H9 (cell line): ENCODE data around the gene CPXM2. TPM values are rescaled to one million over a fixed set of nuclear protein-coding genes. Genes with fewer than 3 reads are reported as not detected.

ENCODE experiments used
- DNase-seq: peaks from one replicate; pipeline ENCODE4 v3.0.0-alpha.2; 2017
- H2AFZ ChIP-seq: one replicate; pipeline ENCODE4 v1.6.1; 2013; ENCODE audit warnings: mild to moderate bottlenecking, low read length, control low read depth, moderate library complexity
- H2AK5ac ChIP-seq: 2 replicates; pipeline ENCODE4 v1.6.1; 2013; ENCODE audit warnings: low read length, control low read depth, mixed read lengths; ENCODE audit not compliant: insufficient read length
- H2BK120ac ChIP-seq: one replicate; pipeline ENCODE4 v1.6.1; 2013; ENCODE audit warnings: low read depth, mild to moderate bottlenecking, low read length, control low read depth, inconsistent platforms; ENCODE audit not compliant: poor library complexity, severe bottlenecking
- H2BK12ac ChIP-seq: 2 replicates; pipeline ENCODE4 v1.6.1; 2013; ENCODE audit warnings: low read length, control low read depth, mixed read lengths, low read depth; ENCODE audit not compliant: insufficient read length
- H2BK15ac ChIP-seq: 2 replicates; pipeline ENCODE4 v1.6.1; 2013; ENCODE audit warnings: low read depth, low read length, control low read depth
- H2BK20ac ChIP-seq: one replicate; pipeline ENCODE4 v1.6.1; 2013; ENCODE audit warnings: low read depth, mild to moderate bottlenecking, low read length, control low read depth, inconsistent platforms; ENCODE audit not compliant: poor library complexity, severe bottlenecking
- H2BK5ac ChIP-seq: 2 replicates; pipeline ENCODE4 v1.6.1; 2013; ENCODE audit warnings: low read length, control low read depth, mixed read lengths; ENCODE audit not compliant: insufficient read length
- H3K14ac ChIP-seq: 2 replicates; pipeline ENCODE4 v1.6.1; 2013; ENCODE audit warnings: low read length, control low read depth; ENCODE audit not compliant: insufficient read depth
- H3K18ac ChIP-seq: 2 replicates; pipeline ENCODE4 v1.6.1; 2013; ENCODE audit warnings: low read depth, mild to moderate bottlenecking, mixed read lengths, low read length, control low read depth; ENCODE audit not compliant: insufficient read length
- H3K23ac ChIP-seq: 2 replicates; pipeline ENCODE4 v1.6.1; 2013; ENCODE audit warnings: low read length, control low read depth, mixed read lengths, low read depth; ENCODE audit not compliant: insufficient read length
- H3K23me2 ChIP-seq: 2 replicates; pipeline ENCODE4 v1.6.1; 2013; ENCODE audit warnings: low read depth, mild to moderate bottlenecking, mixed read lengths, low read length, control low read depth; ENCODE audit not compliant: insufficient read length, poor library complexity, severe bottlenecking
- H3K27ac ChIP-seq: 2 replicates; pipeline ENCODE4 v1.5.1; 2013; ENCODE audit warnings: low read length, control low read depth, mixed read lengths, low read depth; ENCODE audit not compliant: insufficient read length
- H3K27me3 ChIP-seq: 2 replicates; pipeline ENCODE4 v1.6.1; 2013; ENCODE audit warnings: low read length, control low read depth, inconsistent platforms; ENCODE audit not compliant: insufficient read depth
- H3K4ac ChIP-seq: 2 replicates; pipeline ENCODE4 v1.6.1; 2013; ENCODE audit warnings: low read depth, mild to moderate bottlenecking, control low read depth, inconsistent platforms, low read length, moderate library complexity
- H3K4me1 ChIP-seq: 2 replicates; pipeline ENCODE4 v1.6.1; 2013; ENCODE audit warnings: low read length, control low read depth, inconsistent platforms; ENCODE audit not compliant: insufficient read depth
- H3K4me2 ChIP-seq: 2 replicates; pipeline ENCODE4 v1.6.1; 2013; ENCODE audit warnings: low read length, control low read depth, mixed read lengths; ENCODE audit not compliant: insufficient read length, insufficient read depth
- H3K56ac ChIP-seq: 2 replicates; pipeline ENCODE4 v1.6.1; 2013; ENCODE audit warnings: low read depth, mild to moderate bottlenecking, mixed read lengths, low read length, control low read depth; ENCODE audit not compliant: insufficient read length
- H3K79me1 ChIP-seq: 2 replicates; pipeline ENCODE4 v1.6.1; 2013; ENCODE audit warnings: low read depth, mild to moderate bottlenecking, moderate library complexity, low read length, control low read depth, inconsistent platforms; ENCODE audit not compliant: insufficient read depth, poor library complexity, severe bottlenecking
- H3K79me2 ChIP-seq: 2 replicates; pipeline ENCODE4 v1.6.1; 2013; ENCODE audit warnings: low read length, control low read depth, inconsistent platforms; ENCODE audit not compliant: insufficient read depth
- H3K9ac ChIP-seq: 2 replicates; pipeline ENCODE4 v1.6.1; 2013; ENCODE audit warnings: low read length, control low read depth, mixed read lengths; ENCODE audit not compliant: insufficient read length; ENCODE audit errors: extremely low read depth
- H3K9me3 ChIP-seq: one replicate; pipeline ENCODE4 v1.6.1; 2013; ENCODE audit warnings: low read depth, low read length, inconsistent platforms; ENCODE audit not compliant: control insufficient read depth
- H3T11ph ChIP-seq: one replicate; pipeline ENCODE4 v1.6.1; 2013; ENCODE audit warnings: mild to moderate bottlenecking, low read length, control low read depth, inconsistent platforms
- H4K20me1 ChIP-seq: one replicate; pipeline ENCODE4 v1.6.1; 2013; ENCODE audit not compliant: control insufficient read depth, insufficient read length, insufficient read depth
- H4K5ac ChIP-seq: 2 replicates; pipeline ENCODE4 v1.6.1; 2013; ENCODE audit warnings: low read depth, mild to moderate bottlenecking, mixed read lengths, low read length, control low read depth; ENCODE audit not compliant: insufficient read length
- H4K8ac ChIP-seq: replicated peaks from 2 replicates; pipeline ENCODE4 v1.6.1; 2013; ENCODE audit warnings: low read length, control low read depth, mixed read lengths, low read depth; ENCODE audit not compliant: insufficient read length
- H4K91ac ChIP-seq: 2 replicates; pipeline ENCODE4 v1.6.1; 2013; ENCODE audit warnings: low read depth, mild to moderate bottlenecking, moderate library complexity, mixed read lengths, low read length, control low read depth; ENCODE audit not compliant: insufficient read length
- H3K27ac Mint-ChIP-seq, 3 experiments: 2 replicates in 2 of 3; 3 replicates in 1 of 3; pipeline ENCODE4 v1.8.0; 2020 to 2021; ENCODE audit warnings: mixed read lengths in 3 of 3, mild to moderate bottlenecking in 1 of 3, moderate library complexity in 1 of 3
- H3K27me3 Mint-ChIP-seq: 2 replicates; pipeline ENCODE4 v1.8.0; 2021; ENCODE audit warnings: low read depth, mild to moderate bottlenecking, moderate library complexity, mixed read lengths
- H3K36me3 Mint-ChIP-seq, 3 experiments: 2 replicates in 2 of 3; 3 replicates in 1 of 3; pipeline ENCODE4 v1.8.0; 2020 to 2021; ENCODE audit warnings: low read depth in 3 of 3, mixed read lengths in 3 of 3; ENCODE audit not compliant: insufficient read depth in 1 of 3
- H3K4me1 Mint-ChIP-seq, 2 experiments: 2 replicates each; pipeline ENCODE4 v1.8.0; 2020; ENCODE audit warnings: mixed read lengths in 2 of 2
- H3K4me3 Mint-ChIP-seq, 2 experiments: 2 replicates in 1 of 2; 3 replicates in 1 of 2; pipeline ENCODE4 v1.8.0; 2020 to 2021; ENCODE audit warnings: mild to moderate bottlenecking in 2 of 2, mixed read lengths in 2 of 2, moderate library complexity in 1 of 2
- H3K9me3 Mint-ChIP-seq, 2 experiments: 2 replicates in 1 of 2; 3 replicates in 1 of 2; pipeline ENCODE4 v1.8.0; 2020; ENCODE audit warnings: mild to moderate bottlenecking in 2 of 2, mixed read lengths in 2 of 2, moderate library complexity in 1 of 2
- CTCF ChIP-seq: fragments of 200-600 bp; sonication (generic); conservative IDR thresholded peaks from 3 replicates; pipeline ENCODE4 v1.8.0; 2021; ENCODE audit warnings: antibody characterized with exemption, mild to moderate bottlenecking
- WGBS: extraction: QIAGEN DNeasy Blood & Tissue Kit; methylation state at CpG from one replicate; pipeline ENCODE4 v1.1.7; 2013; ENCODE audit warnings: missing lambda C conversion rate, low lambda C conversion rate, mixed read lengths; ENCODE audit not compliant: insufficient read length; ENCODE audit errors: extremely low coverage; 5-methylcytosine and 5-hydroxymethylcytosine counted together
- total RNA-seq: library from RNA; stranded (reverse); gene quantifications from 2 replicates; pipeline ENCODE4 v1.2.1, GENCODE V29; 2021

Gene CPXM2
- total RNA-seq, 1 experiment from 2014 or later = 1.7 TPM

- no peak for DNase-seq
- peaks cover 2% of the 10 kb centered on the region; the same call in 1 of the 2 replicates for H3K27me3 Mint-ChIP-seq
These were observed 60.3 kb downstream of the CPXM2 start for GRCh38 chr10:123831259-123831658.

More at GRCh38 chr10:123831259-123831658, 60.3 kb downstream of the CPXM2 start:
- no peaks in the 10 kb centered on the region for H3K27me3 ChIP-seq
- H3K18ac ChIP-seq = no peak overlapping the region
- H4K91ac ChIP-seq = no peak overlapping the region
- H3K23ac ChIP-seq = no peak overlapping the region
- H4K20me1 ChIP-seq = no peaks in the 10 kb centered on the region
- H3K4me1 Mint-ChIP-seq = peaks cover 0 to 12% of the 10 kb centered on the region in 2 experiments
- no peak overlapping the region for H3K4me2 ChIP-seq
- H2BK20ac ChIP-seq = no peak overlapping the region
- H2AK5ac ChIP-seq = no peak overlapping the region
- H2AFZ ChIP-seq = no peak overlapping the region
- H3K9me3 ChIP-seq = no peaks in the 10 kb centered on the region
- no peak overlapping the region for H2BK5ac ChIP-seq
- no CpG with 5 or more reads among the region's 3 CpGs for WGBS
- H3K9ac ChIP-seq = no peak overlapping the region
- H2BK120ac ChIP-seq = no peak overlapping the region
- no peak overlapping the region for H3K56ac ChIP-seq
- no peak overlapping the region for H4K5ac ChIP-seq
- no peaks in the 10 kb centered on the region for H3K23me2 ChIP-seq
- no peak overlapping the region for H3T11ph ChIP-seq
- H3K36me3 Mint-ChIP-seq = no peaks in the 10 kb centered on the region
- no peak overlapping the region for H3K14ac ChIP-seq
- no peak overlapping the region for H3K27ac ChIP-seq
- no peak overlapping the region for H4K8ac ChIP-seq
- H3K27ac Mint-ChIP-seq = no peak overlapping the region; a peak in 1 of 7 replicates
- TF ChIP-seq CTCF = no peak
- 0 out of 2 replicates have a peak overlapping the region, but pooled peaks have one; percentile 27 for H2BK15ac ChIP-seq
- no peak overlapping the region for H2BK12ac ChIP-seq
- H3K79me1 ChIP-seq = no peaks in the 10 kb centered on the region
- H3K79me2 ChIP-seq = no peaks in the 10 kb centered on the region
- H3K4me3 Mint-ChIP-seq = no peak overlapping the region; a peak in 1 of 5 replicates
- H3K9me3 Mint-ChIP-seq = peaks cover 0 to 1% of the 10 kb centered on the region in 2 experiments; a peak in 1 of 5 replicates
- no peaks in the 10 kb centered on the region for H3K4me1 ChIP-seq
- H3K4ac ChIP-seq = no peak overlapping the region
